Bronchial epithelial cell (primary cell): ENCODE data around the gene STING1. TPM values are rescaled to one million over a fixed set of nuclear protein-coding genes. Genes with fewer than 3 reads are reported as not detected.
"Not testable (repeated sequence)": the region's sequence is repeated elsewhere in the genome, so short reads cannot be mapped to it uniquely, and the experiment has no call there.

Source experiments
- DNase-seq: peaks from one replicate; pipeline ENCODE4 v3.0.0-alpha.2; 2010; ENCODE audit warnings: low read depth
- FAIRE-seq: peaks from 2 replicates; lab custom pipeline; 2011; peaks lifted over from hg19 to GRCh38; lab: Jason Lieb, UNC
- H3K27me3 ChIP-seq: 2 replicates; pipeline ENCODE4 v1.5.1; 2011; ENCODE audit warnings: low read length; ENCODE audit not compliant: control insufficient read depth, insufficient read depth
- H3K36me3 ChIP-seq: 2 replicates; pipeline ENCODE4 v1.5.1; 2011; ENCODE audit warnings: low read length; ENCODE audit not compliant: control insufficient read depth, insufficient read depth
- H3K4me3 ChIP-seq: 2 replicates; pipeline ENCODE4 v1.5.1; 2011; ENCODE audit warnings: mild to moderate bottlenecking, low read depth, low read length, control low read depth
- CTCF ChIP-seq: IDR thresholded peaks from 2 replicates; pipeline ENCODE4 v1.5.1; 2011; ENCODE audit warnings: mild to moderate bottlenecking, moderate library complexity, low read length, control low read depth, inconsistent platforms; ENCODE audit not compliant: insufficient read depth, severe bottlenecking
- total RNA-seq: library from RNA; depleted of rRNA; stranded (reverse); fragments of >200 nt; gene quantifications from 2 replicates; pipeline ENCODE4 v1.2.1, GENCODE V29; 2014

STING1 gene
- total RNA-seq, 1 donor from 2014 or later = 2.9 TPM

GRCh38 chr5:139445325-139446170, 37.0 kb downstream of the STING1 start:
- Histone ChIP-seq H3K4me3 (no peak overlapping the region), H3K27me3 (no peaks in the 10 kb centered on the region), H3K36me3 (no peaks in the 10 kb centered on the region)
- FAIRE-seq (no peak), DNase-seq (peak; percentile 97)
- TF ChIP-seq CTCF = no peak

DNA sequence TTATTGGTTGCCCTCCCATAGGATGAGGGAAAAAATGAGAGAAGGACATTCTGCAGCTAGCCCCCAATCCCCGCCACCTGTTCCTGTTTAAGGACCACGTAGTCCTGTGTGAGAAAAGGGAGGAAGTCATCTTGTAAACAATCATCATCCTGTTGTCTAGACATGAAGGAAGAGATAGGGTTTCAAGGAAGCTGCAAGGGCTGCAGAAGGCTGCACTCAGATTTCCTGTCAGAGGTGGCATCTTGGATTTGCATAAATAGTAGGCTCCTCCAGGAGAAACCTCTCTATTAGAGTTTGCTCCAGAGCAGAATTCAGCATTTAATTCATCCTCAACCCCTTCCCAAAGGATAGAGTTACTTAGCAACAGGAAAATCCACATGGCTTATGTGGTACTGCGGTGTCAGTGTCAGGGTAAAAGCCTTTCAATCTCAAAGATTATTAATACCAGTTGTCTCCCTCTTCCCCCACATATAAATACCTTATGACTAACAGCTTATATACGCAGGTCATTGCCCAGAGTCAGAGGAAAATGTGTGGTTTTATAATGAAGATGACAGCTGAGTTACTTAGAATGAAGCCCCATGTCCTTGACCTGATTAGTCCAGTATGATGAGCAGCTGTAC, 38.6 kb downstream of the STING1 start:
- Histone ChIP-seq H3K27me3 (no peaks in the 10 kb centered on the region), H3K4me3 (no peak overlapping the region), H3K36me3 (no peaks in the 10 kb centered on the region)
- DNase-seq (peak; percentile 76), FAIRE-seq (no peak)
- no peak for TF ChIP-seq CTCF

DNA sequence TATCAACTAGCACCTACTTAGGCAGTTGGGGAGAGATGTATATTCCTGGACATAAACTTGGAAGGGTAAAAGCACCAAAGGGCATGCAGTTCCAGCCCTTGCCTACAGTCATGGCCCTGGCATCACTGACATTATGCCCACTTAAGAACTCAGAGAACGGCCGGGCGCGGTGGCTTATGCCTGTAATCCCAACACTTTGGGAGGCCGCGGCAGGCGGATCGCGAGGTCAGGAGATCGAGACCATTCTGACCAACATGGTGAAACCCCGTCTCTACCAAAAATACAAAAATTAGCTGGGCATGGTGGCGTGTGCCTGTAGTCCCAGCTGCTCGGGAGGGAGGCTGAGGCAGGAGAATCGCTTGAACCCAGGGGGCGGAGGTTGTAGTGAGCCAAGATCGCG, 42.1 kb downstream of the STING1 start:
- FAIRE-seq, DNase-seq, H3K4me3 ChIP-seq, H3K36me3 ChIP-seq, H3K27me3 ChIP-seq: not testable (repeated sequence)

- DNase-seq (peak; percentile 71), FAIRE-seq (no peak)
- Histone ChIP-seq H3K36me3 (no peaks in the 10 kb centered on the region), H3K27me3 (no peaks in the 10 kb centered on the region), H3K4me3 (peak within 1 kb of the TSS; percentile 97)
- no peak for TF ChIP-seq CTCF
Measured at GRCh38 chr5:139439013-139439903, 43.3 kb downstream of the STING1 start, which contains the start of gene DNAJC18. DNAJC18 (minus strand) TSS chr5:139439525; CDS start chr5:139439445, 80 bp downstream.

DNA sequence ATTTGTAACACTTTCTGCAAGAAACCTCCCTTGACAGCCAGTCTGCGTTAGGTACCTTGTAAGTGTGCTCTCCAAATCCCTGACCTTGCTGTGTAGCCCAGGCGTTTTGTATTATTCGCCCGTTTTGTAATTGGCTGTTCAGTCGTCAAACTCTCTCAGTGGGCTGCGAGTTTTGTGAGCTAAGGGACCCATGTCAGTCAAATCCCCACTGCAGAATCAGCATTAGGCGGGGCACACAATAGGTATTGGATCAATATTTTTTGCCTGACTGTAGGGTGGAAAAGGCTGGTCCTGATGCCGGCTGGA, 43.9 kb downstream of the STING1 start:
- Histone ChIP-seq H3K36me3 (no peaks in the 10 kb centered on the region), H3K4me3 (peak overlapping the region; percentile 97), H3K27me3 (no peaks in the 10 kb centered on the region)
- DNase-seq (no peak), FAIRE-seq (no peak)
- TF ChIP-seq CTCF = no peak

GRCh38 chr5:139435676-139436075, 46.9 kb downstream of the STING1 start:
- no peak for FAIRE-seq
- no peaks in the 10 kb centered on the region for H3K36me3 ChIP-seq
- DNase-seq = no peak
- no peak for TF ChIP-seq CTCF
- no peak overlapping the region for H3K4me3 ChIP-seq
- H3K27me3 ChIP-seq = no peaks in the 10 kb centered on the region
